Endodermal cell (in vitro differentiated cells): Measurements from ENCODE around the gene TMEM109. TPM values are rescaled to one million over a fixed set of nuclear protein-coding genes. Genes with fewer than 3 reads are reported as not detected.

Experiments
- DNase-seq: peaks from one replicate; pipeline ENCODE4 v3.0.0-alpha.2; 2017
- H3K27ac ChIP-seq: 2 replicates; pipeline ENCODE4 v1.5.1; 2013; ENCODE audit warnings: mild to moderate bottlenecking, low read depth, low read length, moderate library complexity
- H3K27me3 ChIP-seq: 2 replicates; pipeline ENCODE4 v1.6.1; 2013; ENCODE audit warnings: mild to moderate bottlenecking, low read length, moderate library complexity; ENCODE audit not compliant: insufficient read depth, control insufficient read depth, poor library complexity, severe bottlenecking
- H3K36me3 ChIP-seq: 2 replicates; pipeline ENCODE4 v1.7.0; 2013; ENCODE audit warnings: mild to moderate bottlenecking, low read length, moderate library complexity; ENCODE audit not compliant: control insufficient read depth, insufficient read depth
- H3K4me1 ChIP-seq: one replicate; pipeline ENCODE4 v1.7.0; 2013; ENCODE audit warnings: low read length; ENCODE audit not compliant: control insufficient read depth, insufficient read depth
- H3K4me3 ChIP-seq: 2 replicates; pipeline ENCODE4 v1.5.1; 2013; ENCODE audit warnings: mild to moderate bottlenecking, low read length, moderate library complexity
- H3K9ac ChIP-seq: 2 replicates; pipeline ENCODE4 v1.6.1; 2013; ENCODE audit warnings: mild to moderate bottlenecking, low read length, moderate library complexity; ENCODE audit not compliant: poor library complexity, severe bottlenecking; ENCODE audit errors: extremely low read depth
- H3K9me3 ChIP-seq: 2 replicates; pipeline ENCODE4 v1.6.1; 2013; ENCODE audit warnings: mild to moderate bottlenecking, low read length, moderate library complexity; ENCODE audit not compliant: control insufficient read depth
- H3K27ac Mint-ChIP-seq: 2 replicates; pipeline ENCODE4 v1.8.0; 2020; ENCODE audit warnings: mixed read lengths
- H3K27me3 Mint-ChIP-seq: 2 replicates; pipeline ENCODE4 v1.8.0; 2021; ENCODE audit warnings: mild to moderate bottlenecking, mixed read lengths; ENCODE audit not compliant: insufficient read depth
- H3K36me3 Mint-ChIP-seq: 2 replicates; pipeline ENCODE4 v1.8.0; 2020; ENCODE audit warnings: low read depth, mixed read lengths
- H3K4me1 Mint-ChIP-seq: 2 replicates; pipeline ENCODE4 v1.8.0; 2020; ENCODE audit warnings: mixed read lengths
- H3K4me3 Mint-ChIP-seq: 2 replicates; pipeline ENCODE4 v1.8.0; 2020; ENCODE audit warnings: mild to moderate bottlenecking, moderate library complexity, mixed read lengths
- H3K9me3 Mint-ChIP-seq: 2 replicates; pipeline ENCODE4 v1.8.0; 2020; ENCODE audit warnings: mild to moderate bottlenecking, mixed read lengths
- WGBS, 2 experiments: methylation state at CpG; one replicate each; pipeline versions ENCODE4 v1.1.5 to v1.1.7; 2013; ENCODE audit warnings: missing lambda C conversion rate in 2 of 2, mixed read lengths in 1 of 2; ENCODE audit not compliant: insufficient coverage in 1 of 2, insufficient read length in 1 of 2; 5-methylcytosine and 5-hydroxymethylcytosine counted together
- total RNA-seq, 2 donors: library from RNA; stranded (reverse); fragmentation: NEBNext Ultra II Directional in 1 of 2; extraction: Animal tissue kit (Norgen Biotek cat#: 25700) in 1 of 2; gene quantifications; 2 replicates in 1 of 2; 3 replicates in 1 of 2; pipeline ENCODE4 v1.2.1, GENCODE V29; 2021
- TF ChIP-seq, protein P1 (sequence below): fragments of 200-600 bp; sonication (generic); conservative IDR thresholded peaks from 2 replicates; pipeline ENCODE4 v1.5.0; 2021; ENCODE audit warnings: antibody characterized with exemption, mild to moderate bottlenecking

Gene TMEM109
- total RNA-seq, 2 donors from 2014 or later, result 41.4 to 56.8 TPM

DNA sequence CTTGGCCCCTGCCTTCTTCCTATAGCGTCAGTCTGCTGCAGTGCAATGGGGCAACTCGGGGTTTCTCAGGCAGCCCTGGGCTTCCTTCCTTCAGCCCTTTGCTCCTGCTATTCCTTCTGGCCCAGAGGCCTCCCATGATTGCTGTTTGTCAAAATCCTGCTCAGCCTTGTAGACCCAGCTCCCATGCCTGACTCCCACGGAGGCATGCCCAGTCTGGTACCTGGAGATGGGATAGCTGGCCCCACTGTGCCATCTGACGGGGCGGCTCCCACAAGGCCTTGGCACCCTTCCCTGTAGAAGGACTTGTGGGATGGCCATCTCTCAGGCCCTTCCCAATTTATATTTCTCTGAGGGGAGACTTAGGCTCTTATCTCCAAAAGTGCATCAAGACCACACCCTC is 56.9 kb downstream of the TMEM109 start:
- Mint-ChIP-seq H3K9me3 (peaks cover 10% of the 10 kb centered on the region), H3K27me3 (peaks cover 25% of the 10 kb centered on the region)

DNA sequence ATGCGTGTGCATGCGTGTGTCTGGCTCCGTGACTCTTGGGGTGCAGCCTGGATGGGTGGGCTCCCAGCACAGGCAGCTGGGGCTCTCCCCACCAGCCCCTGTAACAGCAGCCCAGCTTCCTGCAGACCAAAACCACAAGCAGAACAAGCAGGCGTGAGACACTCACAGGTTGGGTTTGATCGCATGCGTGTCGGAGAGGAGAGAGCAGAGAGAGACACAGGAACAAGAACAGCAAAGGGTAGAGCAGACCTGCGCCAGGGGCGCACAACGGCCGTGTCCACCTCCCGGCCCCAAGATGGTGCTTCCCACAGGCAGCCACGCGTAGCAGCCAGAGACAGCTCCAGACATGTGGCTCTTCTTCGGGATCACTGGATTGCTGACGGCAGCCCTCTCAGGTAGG is 57.6 kb downstream of the TMEM109 start, which contains the start of gene CD6:
CD6 (plus strand) TSS at position 161 of the 400 bp plus-strand sequence; CDS start at position 347, 186 bp downstream.
- Mint-ChIP-seq H3K27me3 (peaks cover 20% of the 10 kb centered on the region), H3K27ac (no peak within 1 kb of the TSS), H3K4me3 (no peak within 1 kb of the TSS), H3K9me3 (peaks cover 10% of the 10 kb centered on the region), H3K36me3 (peaks cover 2% of the 10 kb centered on the region), H3K4me1 (peaks cover 5% of the 10 kb centered on the region)
- Histone ChIP-seq H3K9me3 (peaks cover 9% of the 10 kb centered on the region), H3K27ac (no peak within 1 kb of the TSS), H3K4me3 (no peak within 1 kb of the TSS), H3K4me1 (no peaks in the 10 kb centered on the region), H3K27me3 (peaks cover 15% of the 10 kb centered on the region), H3K9ac (no peak within 1 kb of the TSS), H3K36me3 (no peaks in the 10 kb centered on the region)
- 95 to 97% methylated on average over 6 to 16 of the region's 16 CpGs for WGBS, 2 experiments
- no peak for DNase-seq
- TF ChIP-seq, protein P1, sequence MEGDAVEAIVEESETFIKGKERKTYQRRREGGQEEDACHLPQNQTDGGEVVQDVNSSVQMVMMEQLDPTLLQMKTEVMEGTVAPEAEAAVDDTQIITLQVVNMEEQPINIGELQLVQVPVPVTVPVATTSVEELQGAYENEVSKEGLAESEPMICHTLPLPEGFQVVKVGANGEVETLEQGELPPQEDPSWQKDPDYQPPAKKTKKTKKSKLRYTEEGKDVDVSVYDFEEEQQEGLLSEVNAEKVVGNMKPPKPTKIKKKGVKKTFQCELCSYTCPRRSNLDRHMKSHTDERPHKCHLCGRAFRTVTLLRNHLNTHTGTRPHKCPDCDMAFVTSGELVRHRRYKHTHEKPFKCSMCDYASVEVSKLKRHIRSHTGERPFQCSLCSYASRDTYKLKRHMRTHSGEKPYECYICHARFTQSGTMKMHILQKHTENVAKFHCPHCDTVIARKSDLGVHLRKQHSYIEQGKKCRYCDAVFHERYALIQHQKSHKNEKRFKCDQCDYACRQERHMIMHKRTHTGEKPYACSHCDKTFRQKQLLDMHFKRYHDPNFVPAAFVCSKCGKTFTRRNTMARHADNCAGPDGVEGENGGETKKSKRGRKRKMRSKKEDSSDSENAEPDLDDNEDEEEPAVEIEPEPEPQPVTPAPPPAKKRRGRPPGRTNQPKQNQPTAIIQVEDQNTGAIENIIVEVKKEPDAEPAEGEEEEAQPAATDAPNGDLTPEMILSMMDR, result no peak

More for the DNA sequence above, 56.9 kb downstream of the TMEM109 start:
- Histone ChIP-seq H3K27me3 (peaks cover 22% of the 10 kb centered on the region), H3K36me3 (no peaks in the 10 kb centered on the region), H3K9me3 (peaks cover 9% of the 10 kb centered on the region), H3K9ac (no peak overlapping the region), H3K4me1 (no peaks in the 10 kb centered on the region), H3K4me3 (no peak overlapping the region), H3K27ac (no peak overlapping the region)
- Mint-ChIP-seq H3K4me1 (peaks cover 5% of the 10 kb centered on the region), H3K4me3 (no peak overlapping the region), H3K27ac (no peak overlapping the region), H3K36me3 (peaks cover 2% of the 10 kb centered on the region)
- DNase-seq, result no peak
- WGBS, 2 experiments, result 87 to 100% methylated on average over 4 to 5 of the region's 5 CpGs
- TF ChIP-seq, protein P1, result no peak

DNA sequence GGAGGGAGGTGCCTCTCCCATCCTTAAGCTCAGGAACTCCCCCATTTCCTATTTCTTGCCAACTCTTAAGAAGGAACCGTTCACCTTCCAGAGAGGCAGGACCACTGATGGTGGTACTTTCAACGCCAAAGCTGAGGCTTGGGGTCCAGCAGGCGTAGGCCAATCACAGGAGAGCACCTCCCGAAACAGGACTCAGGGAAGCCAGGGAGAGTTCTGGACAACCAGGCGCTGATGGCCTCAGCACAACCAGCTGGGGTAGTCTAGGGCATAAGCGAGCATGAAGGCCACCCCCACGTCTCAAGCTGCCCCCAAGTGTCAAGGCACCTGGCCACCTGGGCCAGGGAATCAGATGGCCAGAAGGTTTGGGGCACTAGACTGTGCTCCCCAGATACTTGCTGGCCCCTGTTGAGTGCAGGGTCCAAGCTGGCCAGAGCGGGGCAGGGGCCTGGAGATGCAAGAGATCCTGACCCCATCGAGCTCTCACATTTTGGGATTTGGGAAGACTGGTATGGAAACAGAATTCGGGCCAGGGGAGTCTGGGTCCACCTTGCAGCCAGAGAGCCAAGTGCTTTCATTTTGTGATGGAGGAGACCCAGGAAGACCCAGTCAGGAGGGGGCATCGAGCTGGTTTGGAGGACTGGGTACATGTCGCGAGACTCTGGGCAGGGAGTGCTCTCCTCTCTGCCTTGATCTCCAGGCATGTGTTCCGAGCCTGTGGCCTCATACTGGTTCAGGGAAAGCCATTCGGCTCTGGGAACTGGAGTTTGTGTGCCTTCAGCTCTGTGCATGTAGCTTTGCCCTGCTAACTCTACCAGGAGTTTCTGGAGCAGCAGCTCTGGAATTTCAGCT is 58.4 kb downstream of the TMEM109 start:
- WGBS, 2 experiments, result 91 to 96% methylated on average over 8 to 15 of the region's 15 CpGs
- Mint-ChIP-seq H3K27ac (no peak overlapping the region), H3K4me1 (peaks cover 5% of the 10 kb centered on the region), H3K4me3 (no peak overlapping the region), H3K36me3 (peaks cover under 1% of the 10 kb centered on the region), H3K27me3 (peaks cover 12% of the 10 kb centered on the region), H3K9me3 (peaks cover 7% of the 10 kb centered on the region)
- Histone ChIP-seq H3K4me1 (no peaks in the 10 kb centered on the region), H3K9ac (no peak overlapping the region), H3K36me3 (no peaks in the 10 kb centered on the region), H3K27ac (no peak overlapping the region), H3K27me3 (peaks cover 9% of the 10 kb centered on the region), H3K9me3 (peaks cover 9% of the 10 kb centered on the region), H3K4me3 (no peak overlapping the region)
- peak; percentile 34 for DNase-seq
- TF ChIP-seq, protein P1, result no peak

Other genes starting within 250 kb of the TMEM109 start
- not detected for gene MS4A8, start 214.5 kb upstream of the TMEM109 start, total RNA-seq
- not detected for gene MS4A18, start 189.4 kb upstream of the TMEM109 start, total RNA-seq
- not detected for gene MS4A15, start 157.3 kb upstream of the TMEM109 start, total RNA-seq
- not detected for gene MS4A10, start 128.8 kb upstream of the TMEM109 start, total RNA-seq
- gene CCDC86, start 72.0 kb upstream of the TMEM109 start, total RNA-seq, result 10 to 100 TPM; 22.4 to 27.9 TPM
- under 1 TPM in 1 of 2 donors, not detected in 1; 0.15 TPM for gene PTGDR2, start 58.2 kb upstream of the TMEM109 start, total RNA-seq
- gene ZP1, start 46.6 kb upstream of the TMEM109 start, total RNA-seq, result not detected
- 100 to 1,000 TPM; 106 to 109 TPM for gene PRPF19, start 7.6 kb upstream of the TMEM109 start, total RNA-seq
- gene TMEM132A, start 10.3 kb downstream of the TMEM109 start, total RNA-seq, result 100 to 1,000 TPM; 135 to 140 TPM
- gene SLC15A3, start 38.0 kb downstream of the TMEM109 start, total RNA-seq, result 1 to 10 TPM; 1.4 to 1.6 TPM
- gene CD6, start 57.5 kb downstream of the TMEM109 start, total RNA-seq, result 1 to 10 TPM; 1.5 to 1.6 TPM
- not detected for gene CD5, start 188.3 kb downstream of the TMEM109 start, total RNA-seq
- gene VPS37C, start 247.3 kb downstream of the TMEM109 start, total RNA-seq, result 10 to 100 TPM; 23.9 to 26.7 TPM